ENCODE data around the gene THBS2.

DNA sequence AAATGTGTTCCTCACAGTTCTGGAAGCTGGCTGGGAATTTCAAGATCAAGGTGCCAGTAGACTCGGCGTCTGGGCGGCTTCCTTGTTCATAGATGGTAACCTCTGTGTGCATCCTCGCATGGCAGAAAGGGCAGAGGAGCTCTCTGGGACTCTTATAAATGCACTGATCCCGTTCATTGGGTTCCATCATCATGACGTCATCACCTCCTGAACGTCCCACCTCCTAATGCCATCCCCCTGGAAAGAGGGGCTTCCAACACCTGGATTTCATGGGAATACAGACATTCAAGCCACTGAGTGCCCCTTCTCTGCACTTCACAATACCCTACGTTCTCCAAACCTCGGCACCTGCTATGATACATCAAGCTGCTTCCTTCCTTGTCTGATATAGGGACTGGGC, 37.5 kb upstream of the THBS2 start:
- TF ChIP-seq POLR2A (IDR thresholded peaks at IDR 0.05) (no peak), CTCF (IDR thresholded peaks at IDR 0.05) (no peak)

Measured in Peyer's patch (tissue), 4 donors.